RWPE2 (cell line): ENCODE measurements around the gene EDIL3.

Experiments used
- ATAC-seq: fragments of 200-7000 bp; cut with Tn5 transposase; 3 replicates; pipeline ENCODE4 v1.9.1; 2021; ENCODE audit warnings: low read depth
- DNase-seq: peaks from one replicate; pipeline ENCODE4 v3.0.0-alpha.2; 2020; ENCODE audit warnings: low spot score
- H3K27ac ChIP-seq: fragments of 450-650 bp; 2 replicates; pipeline ENCODE4 v1.5.1; 2017; ENCODE audit warnings: mild to moderate bottlenecking; ENCODE audit not compliant: poor library complexity, severe bottlenecking
- H3K27me3 ChIP-seq: fragments of 250-450 bp; sonication (Bioruptor Pico); 2 replicates; pipeline ENCODE4 v1.5.1; 2021; ENCODE audit warnings: mild to moderate bottlenecking, moderate library complexity; ENCODE audit not compliant: insufficient read depth, poor library complexity, severe bottlenecking
- H3K36me3 ChIP-seq: fragments of 250-450 bp; sonication (Bioruptor Pico); 2 replicates; pipeline ENCODE4 v1.5.1; 2020; ENCODE audit warnings: low read depth, mild to moderate bottlenecking, moderate library complexity
- H3K4me1 ChIP-seq: fragments of 250-450 bp; sonication (Bioruptor Pico); 2 replicates; pipeline ENCODE4 v1.5.1; 2021; ENCODE audit warnings: mild to moderate bottlenecking, moderate library complexity; ENCODE audit not compliant: insufficient read depth, poor library complexity, severe bottlenecking
- H3K4me3 ChIP-seq: fragments of 250-450 bp; sonication (Bioruptor Pico); 2 replicates; pipeline ENCODE4 v1.5.1; 2021; ENCODE audit warnings: mild to moderate bottlenecking, moderate library complexity; ENCODE audit not compliant: severe bottlenecking
- H3K9me3 ChIP-seq: fragments of 250-450 bp; sonication (Bioruptor Pico); 2 replicates; pipeline ENCODE4 v1.5.1; 2021; ENCODE audit warnings: mild to moderate bottlenecking, moderate library complexity; ENCODE audit not compliant: severe bottlenecking
- TF ChIP-seq, protein P1 (sequence below): fragments of 450-650 bp; IDR thresholded peaks from one replicate; pipeline ENCODE4 v1.5.1; 2017; ENCODE audit warnings: mild to moderate bottlenecking, moderate library complexity; ENCODE audit not compliant: poor library complexity, severe bottlenecking

The EDIL3 gene

GRCh38 chr5:84292788-84293653 lies 91.7 kb downstream of the EDIL3 start:
- no peak for ATAC-seq
- TF ChIP-seq, protein P1, sequence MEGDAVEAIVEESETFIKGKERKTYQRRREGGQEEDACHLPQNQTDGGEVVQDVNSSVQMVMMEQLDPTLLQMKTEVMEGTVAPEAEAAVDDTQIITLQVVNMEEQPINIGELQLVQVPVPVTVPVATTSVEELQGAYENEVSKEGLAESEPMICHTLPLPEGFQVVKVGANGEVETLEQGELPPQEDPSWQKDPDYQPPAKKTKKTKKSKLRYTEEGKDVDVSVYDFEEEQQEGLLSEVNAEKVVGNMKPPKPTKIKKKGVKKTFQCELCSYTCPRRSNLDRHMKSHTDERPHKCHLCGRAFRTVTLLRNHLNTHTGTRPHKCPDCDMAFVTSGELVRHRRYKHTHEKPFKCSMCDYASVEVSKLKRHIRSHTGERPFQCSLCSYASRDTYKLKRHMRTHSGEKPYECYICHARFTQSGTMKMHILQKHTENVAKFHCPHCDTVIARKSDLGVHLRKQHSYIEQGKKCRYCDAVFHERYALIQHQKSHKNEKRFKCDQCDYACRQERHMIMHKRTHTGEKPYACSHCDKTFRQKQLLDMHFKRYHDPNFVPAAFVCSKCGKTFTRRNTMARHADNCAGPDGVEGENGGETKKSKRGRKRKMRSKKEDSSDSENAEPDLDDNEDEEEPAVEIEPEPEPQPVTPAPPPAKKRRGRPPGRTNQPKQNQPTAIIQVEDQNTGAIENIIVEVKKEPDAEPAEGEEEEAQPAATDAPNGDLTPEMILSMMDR: no peak
- Histone ChIP-seq H3K9me3 (no peaks in the 10 kb centered on the region), H3K4me3 (no peak overlapping the region), H3K27me3 (no peaks in the 10 kb centered on the region), H3K36me3 (no peaks in the 10 kb centered on the region), H3K4me1 (peaks cover 6% of the 10 kb centered on the region), H3K27ac (no peak overlapping the region)
- no peak for DNase-seq

GRCh38 chr5:84292000-84292642 lies 92.6 kb downstream of the EDIL3 start:
- TF ChIP-seq, protein P1: no peak
- no peak overlapping the region for H3K27ac ChIP-seq
- no peaks in the 10 kb centered on the region for H3K27me3 ChIP-seq
- H3K9me3 ChIP-seq: no peaks in the 10 kb centered on the region
- H3K36me3 ChIP-seq: no peaks in the 10 kb centered on the region
- no peak overlapping the region for H3K4me3 ChIP-seq
- DNase-seq (no peak), ATAC-seq (no peak)
- H3K4me1 ChIP-seq: peaks cover 15% of the 10 kb centered on the region

DNA sequence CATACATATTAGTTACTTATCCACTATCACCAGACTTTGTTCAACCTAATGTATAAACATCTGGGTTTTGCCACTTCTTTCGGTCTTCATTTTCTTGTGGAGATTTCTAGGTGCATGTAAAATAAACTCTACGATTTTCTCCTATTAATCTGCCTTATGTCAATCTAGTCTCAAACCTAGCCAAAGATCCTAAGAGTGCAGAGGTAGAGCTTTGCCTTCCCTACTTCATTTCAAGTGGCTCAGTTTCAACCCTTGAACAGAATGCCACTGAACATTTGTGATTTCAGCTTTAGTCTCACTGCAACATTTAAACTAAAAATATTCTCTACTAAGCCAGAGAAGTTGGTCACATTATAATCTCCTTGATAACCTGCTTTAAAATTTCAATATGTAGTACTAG lies 94.0 kb downstream of the EDIL3 start:
- Histone ChIP-seq H3K4me3 (no peak overlapping the region), H3K4me1 (peaks cover 16% of the 10 kb centered on the region), H3K27ac (no peak overlapping the region), H3K36me3 (no peaks in the 10 kb centered on the region), H3K27me3 (no peaks in the 10 kb centered on the region), H3K9me3 (no peaks in the 10 kb centered on the region)
- ATAC-seq (no peak), DNase-seq (no peak)
- TF ChIP-seq, protein P1: no peak

GRCh38 chr5:84290161-84290560 lies 94.5 kb downstream of the EDIL3 start:
- peaks cover 16% of the 10 kb centered on the region for H3K4me1 ChIP-seq
- no peak overlapping the region for H3K27ac ChIP-seq
- DNase-seq (no peak), ATAC-seq (no peak)
- no peaks in the 10 kb centered on the region for H3K9me3 ChIP-seq
- no peaks in the 10 kb centered on the region for H3K36me3 ChIP-seq
- TF ChIP-seq, protein P1: no peak
- H3K4me3 ChIP-seq: no peak overlapping the region
- no peaks in the 10 kb centered on the region for H3K27me3 ChIP-seq

GRCh38 chr5:84287951-84288350 lies 96.7 kb downstream of the EDIL3 start:
- TF ChIP-seq, protein P1: no peak
- Histone ChIP-seq H3K4me1 (peaks cover 16% of the 10 kb centered on the region), H3K27ac (peak overlapping the region; percentile 44), H3K4me3 (no peak overlapping the region), H3K9me3 (no peaks in the 10 kb centered on the region), H3K36me3 (no peaks in the 10 kb centered on the region), H3K27me3 (peaks cover 3% of the 10 kb centered on the region)
- DNase-seq: no peak
- ATAC-seq: peak; percentile 98
